ENCODE measurements around the gene CDK16. TPM values are rescaled to one million over a fixed set of nuclear protein-coding genes. Genes with fewer than 3 reads are reported as not detected.

The CDK16 gene
- total and polyA plus RNA-seq, 2 donors (not counting 1 experiment from before 2014, with no cell fraction given): 68.2 to 92.9 TPM

- Histone ChIP-seq H3K9me3 (ENCODE audit: control extremely low read depth in 1 of 3, control insufficient read depth in 2 of 3, insufficient read depth in 1 of 3, low read length in 2 of 3) (no peaks in the 10 kb centered on the region), H3K4me3 (ENCODE audit: control extremely low read depth in 1 of 5, extremely low read depth in 1 of 5, insufficient read depth in 1 of 5, low read depth in 2 of 5, low read length in 4 of 5) (no peak overlapping the region), H3K27me3 (replicated peaks in 1 of 4; ENCODE audit: control extremely low read depth in 1 of 4, control insufficient read depth in 3 of 4, insufficient read depth in 4 of 4, low read length in 3 of 4) (no peaks in the 10 kb centered on the region), H2AFZ (ENCODE audit: insufficient read depth, low read depth, low read length, poor library complexity, severe bottlenecking) (no peak overlapping the region), H3K9ac (ENCODE audit: low read length) (no peak overlapping the region), H4K20me1 (ENCODE audit: control insufficient read depth, insufficient read depth, low read length, poor library complexity, severe bottlenecking) (no peaks in the 10 kb centered on the region), H3K4me1 (ENCODE audit: control insufficient read depth in 2 of 2, insufficient read depth in 2 of 2, low read length in 2 of 2) (no peaks in the 10 kb centered on the region), H3K79me2 (ENCODE audit: control insufficient read depth, insufficient read depth, low read length) (peaks cover 13% of the 10 kb centered on the region), H3K36me3 (replicated peaks in 1 of 2; ENCODE audit: control extremely low read depth in 1 of 2, control insufficient read depth in 1 of 2, extremely low read depth in 1 of 2, insufficient read depth in 2 of 2, low read length in 1 of 2) (peaks cover 0 to 43% of the 10 kb centered on the region in 2 experiments), H3K27ac (ENCODE audit: low read length in 2 of 2) (no peak overlapping the region), H3K4me2 (replicated peaks; ENCODE audit: low read depth, low read length, poor library complexity, severe bottlenecking) (no peak overlapping the region)
- ATAC-seq (ENCODE audit: low read depth) (no peak), DNase-seq (peak; percentile 3)
- Mint-ChIP-seq H3K27me3 (no peaks in the 10 kb centered on the region), H3K4me3 (no peak overlapping the region), H3K27ac (no peak overlapping the region), H3K9me3 (ENCODE audit: insufficient read depth) (no peaks in the 10 kb centered on the region), H3K4me1 (peaks cover 2% of the 10 kb centered on the region)
- intact Hi-C loops (cut with micrococcal nuclease): no loop called here
- 98% methylated on average over 15 of the region's 18 CpGs for WGBS (ENCODE audit: insufficient coverage)
- TF ChIP-seq CTCF (IDR thresholded peaks at IDR 0.05): no peak
- no peak for TF ChIP-seq EZH2 (IDR thresholded peaks at IDR 0.05; ENCODE audit: borderline replicate concordance, insufficient read depth, low read depth, low read length, poor library complexity, severe bottlenecking)
- CTCF ChIA-PET: no interaction called here
- POLR2A ChIA-PET: no interaction called here
Observed at GRCh38 chrX:47241201-47242011, 22.9 kb downstream of the CDK16 start.

GRCh38 chrX:47242321-47242720 is 23.8 kb downstream of the CDK16 start:
- no CpG with 5 or more reads among the region's 10 CpGs for WGBS (ENCODE audit: insufficient coverage)

More at GRCh38 chrX:47242321-47242720, 23.8 kb downstream of the CDK16 start:
- CTCF ChIA-PET: no interaction called here
- DNase-seq (no peak), ATAC-seq (ENCODE audit: low read depth) (no peak)
- Mint-ChIP-seq H3K4me1 (no peaks in the 10 kb centered on the region), H3K27me3 (no peaks in the 10 kb centered on the region), H3K9me3 (ENCODE audit: insufficient read depth) (no peaks in the 10 kb centered on the region), H3K27ac (no peak overlapping the region), H3K4me3 (no peak overlapping the region)
- Histone ChIP-seq H3K27ac (ENCODE audit: low read length in 2 of 2) (no peak overlapping the region), H3K9ac (ENCODE audit: low read length) (no peak overlapping the region), H3K9me3 (ENCODE audit: control extremely low read depth in 1 of 3, control insufficient read depth in 2 of 3, insufficient read depth in 1 of 3, low read length in 2 of 3) (no peaks in the 10 kb centered on the region), H4K20me1 (ENCODE audit: control insufficient read depth, insufficient read depth, low read length, poor library complexity, severe bottlenecking) (no peaks in the 10 kb centered on the region), H3K79me2 (ENCODE audit: control insufficient read depth, insufficient read depth, low read length) (peaks cover 4% of the 10 kb centered on the region), H3K4me1 (ENCODE audit: control insufficient read depth in 2 of 2, insufficient read depth in 2 of 2, low read length in 2 of 2) (no peaks in the 10 kb centered on the region), H3K4me2 (replicated peaks; ENCODE audit: low read depth, low read length, poor library complexity, severe bottlenecking) (no peak overlapping the region), H3K4me3 (ENCODE audit: control extremely low read depth in 1 of 5, extremely low read depth in 1 of 5, insufficient read depth in 1 of 5, low read depth in 2 of 5, low read length in 4 of 5) (no peak overlapping the region), H3K27me3 (replicated peaks in 1 of 4; ENCODE audit: control extremely low read depth in 1 of 4, control insufficient read depth in 3 of 4, insufficient read depth in 4 of 4, low read length in 3 of 4) (no peaks in the 10 kb centered on the region), H2AFZ (ENCODE audit: insufficient read depth, low read depth, low read length, poor library complexity, severe bottlenecking) (no peak overlapping the region), H3K36me3 (replicated peaks in 1 of 2; ENCODE audit: control extremely low read depth in 1 of 2, control insufficient read depth in 1 of 2, extremely low read depth in 1 of 2, insufficient read depth in 2 of 2, low read length in 1 of 2) (peaks cover 0 to 43% of the 10 kb centered on the region in 2 experiments)
- TF ChIP-seq EZH2 (IDR thresholded peaks at IDR 0.05; ENCODE audit: borderline replicate concordance, insufficient read depth, low read depth, low read length, poor library complexity, severe bottlenecking) (no peak), CTCF (IDR thresholded peaks at IDR 0.05) (no peak)
- POLR2A ChIA-PET: no interaction called here
- intact Hi-C loops (cut with micrococcal nuclease): no loop called here

Data from B cell (primary cell).